Uterus (tissue), 2 donors: ENCODE measurements around the gene SEC14L6.

Source experiments
- CTCF ChIP-seq, 4 experiments: fragments of 200-600 bp in 2 of 4; fragments of 450-650 bp in 2 of 4; sonication (generic) in 2 of 4; IDR thresholded peaks; one replicate each; pipeline ENCODE4 v1.5.1; 2016 to 2019; ENCODE audit warnings: antibody characterized with exemption in 4 of 4, mild to moderate bottlenecking in 2 of 4, moderate library complexity in 1 of 4
- POLR2A ChIP-seq, 2 donors: fragments of 450-650 bp; IDR thresholded peaks; one replicate each; pipeline ENCODE4 v1.6.1; 2016; ENCODE audit warnings: antibody characterized with exemption in 2 of 2, mild to moderate bottlenecking in 1 of 2, moderate library complexity in 1 of 2

DNA sequence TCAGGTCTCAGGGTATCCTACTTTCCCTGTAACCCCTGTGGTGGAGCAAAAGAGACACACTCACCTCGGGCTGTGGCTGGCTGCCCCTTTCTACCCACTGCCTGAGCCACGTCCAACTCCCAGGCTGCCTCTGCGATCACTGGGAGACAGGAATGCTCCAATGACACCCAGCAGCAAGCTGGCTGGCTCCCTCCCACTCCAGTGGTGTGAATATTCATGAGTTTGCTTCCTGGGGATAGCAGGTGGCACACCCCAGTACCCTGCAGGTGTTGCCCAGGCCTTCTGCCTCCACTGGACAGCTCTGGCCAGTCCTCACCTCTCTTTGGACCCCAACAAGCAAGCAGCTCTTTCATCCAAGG lies 18.2 kb upstream of the SEC14L6 start:
- no peak for TF ChIP-seq CTCF (IDR thresholded peaks at IDR 0.05)
- no peak for TF ChIP-seq POLR2A (IDR thresholded peaks at IDR 0.05)
